GM06990 (cell line): Measurements from ENCODE around the gene GMNN.
A peak's percentile ranks its signal among the peaks of the same experiment; 100 is the strongest.

Experiments
- DNase-seq: peaks from one replicate; pipeline ENCODE4 v3.0.0-alpha.2; 2011; ENCODE audit not compliant: insufficient read length; ENCODE audit errors: extremely low read depth
- H3K27me3 ChIP-seq: replicated peaks from 2 replicates; pipeline ENCODE4 v1.6.0; 2011; ENCODE audit warnings: low read length; ENCODE audit not compliant: control insufficient read depth, insufficient read depth
- H3K36me3 ChIP-seq: 2 replicates; pipeline ENCODE4 v1.5.1; 2011; ENCODE audit warnings: low read length; ENCODE audit not compliant: control insufficient read depth, insufficient read depth
- H3K4me3 ChIP-seq: replicated peaks from 2 replicates; pipeline ENCODE4 v1.5.1; 2011; ENCODE audit warnings: low read depth, mild to moderate bottlenecking, control low read depth, low read length
- CTCF ChIP-seq: IDR thresholded peaks from 2 replicates; pipeline ENCODE4 v1.5.1; 2011; ENCODE audit warnings: low read length, control low read depth, mild to moderate bottlenecking, inconsistent platforms; ENCODE audit not compliant: insufficient read depth, poor library complexity, severe bottlenecking

Gene GMNN

GRCh38 chr6:24778878-24779277 lies 4.1 kb downstream of the GMNN start:
- Histone ChIP-seq H3K36me3 (peaks cover 5% of the 10 kb centered on the region), H3K27me3 (no peaks in the 10 kb centered on the region), H3K4me3 (no peak overlapping the region)
- DNase-seq, result no peak
- TF ChIP-seq CTCF, result no peak

- H3K36me3 ChIP-seq, result peaks cover 7% of the 10 kb centered on the region
- peak overlapping the region; percentile 38; the same call in 1 of the 2 replicates for H3K4me3 ChIP-seq
- peak; percentile 47 for DNase-seq
- TF ChIP-seq CTCF, result no peak
- no peaks in the 10 kb centered on the region for H3K27me3 ChIP-seq
These were observed 4.8 kb downstream of the GMNN start for GRCh38 chr6:24779416-24780016.

- no peak for TF ChIP-seq CTCF
- H3K36me3 ChIP-seq, result peaks cover 8% of the 10 kb centered on the region
These were observed 5.5 kb downstream of the GMNN start for GRCh38 chr6:24780206-24780605.

GRCh38 chr6:24788031-24788665 lies 13.4 kb downstream of the GMNN start:
- Histone ChIP-seq H3K36me3 (peaks cover 5% of the 10 kb centered on the region; the same call in 1 of the 2 replicates), H3K27me3 (no peaks in the 10 kb centered on the region), H3K4me3 (no peak overlapping the region)
- no peak for TF ChIP-seq CTCF
- no peak for DNase-seq

More at GRCh38 chr6:24780206-24780605, 5.5 kb downstream of the GMNN start:
- Histone ChIP-seq H3K27me3 (no peaks in the 10 kb centered on the region), H3K4me3 (peak overlapping the region; percentile 16; the same call in 1 of the 2 replicates)
- DNase-seq, result no peak

- no peaks in the 10 kb centered on the region for H3K36me3 ChIP-seq
- no peaks in the 10 kb centered on the region for H3K27me3 ChIP-seq
- no peak for DNase-seq
- no peak overlapping the region for H3K4me3 ChIP-seq
- TF ChIP-seq CTCF, result no peak
These were observed 20.4 kb downstream of the GMNN start for GRCh38 chr6:24795106-24795505.
